Right cardiac atrium (tissue), 5 donors: Measurements from ENCODE around the gene KPNA3. TPM values are rescaled to one million over a fixed set of nuclear protein-coding genes. Genes with fewer than 3 reads are reported as not detected.
"Not testable (repeated sequence)": the region's sequence is repeated elsewhere in the genome, so short reads cannot be mapped to it uniquely, and the experiment has no call there.

Experiments
- ATAC-seq, 2 donors: fragments of 200-7000 bp; cut with Tn5 transposase; one replicate each; pipeline versions ENCODE4 v1.8.0 to v1.9.1; 2020; ENCODE audit warnings: moderate library complexity in 2 of 2, mild to moderate bottlenecking in 1 of 2
- DNase-seq, 3 donors: peaks; one replicate each; pipeline ENCODE4 v3.0.0-alpha.2; 2020
- H3K27ac ChIP-seq: one replicate; pipeline ENCODE4 v1.5.1; 2013; ENCODE audit warnings: mild to moderate bottlenecking, low read length, control low read depth, moderate library complexity
- H3K27me3 ChIP-seq: one replicate; pipeline ENCODE4 v1.6.1; 2013; ENCODE audit not compliant: control insufficient read depth, insufficient read depth
- H3K4me1 ChIP-seq: one replicate; pipeline ENCODE4 v1.6.1; 2013; ENCODE audit warnings: low read length; ENCODE audit not compliant: control insufficient read depth, insufficient read depth
- H3K4me3 ChIP-seq: one replicate; pipeline ENCODE4 v1.5.1; 2013; ENCODE audit warnings: low read length, control low read depth
- H3K9me3 ChIP-seq: one replicate; pipeline ENCODE4 v1.6.1; 2013; ENCODE audit warnings: low read length; ENCODE audit not compliant: control insufficient read depth
- WGBS: extraction: QIAGEN DNeasy Blood & Tissue Kit; methylation state at CpG from one replicate; pipeline ENCODE4 v1.1.7; 2013; 5-methylcytosine and 5-hydroxymethylcytosine counted together
- intact Hi-C, 4 donors: fragments of 100-400 bp; cut with DNase I; formaldehyde crosslinking; loops; one replicate each; pipeline versions ENCODE4 v1.11.0 to v1.14.0; 2022 to 2023
- polyA plus RNA-seq: library from polyadenylated mRNA; stranded (reverse); fragments of 200-250 nt; gene quantifications from one replicate; pipeline ENCODE4 v1.2.3, GENCODE V29; 2013
- total RNA-seq, 4 donors: library from RNA; stranded (reverse); fragmentation: NEBNext Ultra II Directional; extraction: Animal tissue kit (Norgen Biotek cat#: 25700); gene quantifications; one replicate each; pipeline ENCODE4 v1.2.1, GENCODE V29; 2021
- donor health status: healthy with polysubstance abuse.
- donor health status: DM: no; HTN: yes; CAD: no.
- donor health status: DM: no; HTN: no; CAD: no.
- donor health status: DM: no; HTN: yes; CAD: no; lungs with severe emphysema.
- donor health status: DM: yes; HTN: yes; CAD: no.

The KPNA3 gene
- total and polyA plus RNA-seq, 5 donors, result 30.0 to 59.1 (median 55.6) TPM

- DNase-seq (no peak), ATAC-seq (no peak)
- H3K4me3 ChIP-seq, result no peak overlapping the region
- 96% methylated on average over 2 of the region's 2 CpGs for WGBS
- H3K9me3 ChIP-seq, result no peaks in the 10 kb centered on the region
- no peaks in the 10 kb centered on the region for H3K27me3 ChIP-seq
- intact Hi-C loops, result no loop called here
- no peaks in the 10 kb centered on the region for H3K4me1 ChIP-seq
- H3K27ac ChIP-seq, result no peak overlapping the region
Observed at GRCh38 chr13:49749848-49750247, 42.6 kb downstream of the KPNA3 start.

DNA sequence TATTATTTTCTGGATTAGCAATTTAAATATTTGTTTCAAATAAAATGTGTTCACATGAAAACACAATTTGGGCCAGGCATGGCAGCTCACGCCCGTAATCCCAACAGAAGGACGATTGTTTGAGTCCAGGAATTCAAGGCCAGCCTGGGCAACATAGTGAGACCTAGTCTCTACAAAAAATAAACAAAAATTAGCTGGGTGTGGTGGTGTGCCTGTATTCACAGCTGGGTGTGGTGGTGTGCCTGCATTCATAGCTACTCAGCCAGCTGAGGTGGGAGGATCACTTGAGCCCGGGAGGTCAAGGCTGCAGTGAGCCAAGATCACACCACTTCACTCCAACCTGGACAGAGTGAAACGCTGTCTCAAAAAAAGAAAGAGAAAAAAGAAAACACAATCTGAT is 46.4 kb downstream of the KPNA3 start:
- no peaks in the 10 kb centered on the region for H3K9me3 ChIP-seq
- no peaks in the 10 kb centered on the region for H3K4me1 ChIP-seq
- WGBS, result 76% methylated on average over 5 of the region's 5 CpGs
- no peak overlapping the region for H3K27ac ChIP-seq
- H3K4me3 ChIP-seq, result no peak overlapping the region
- DNase-seq (no peak), ATAC-seq (peak; percentile 52 to 53)
- H3K27me3 ChIP-seq, result no peaks in the 10 kb centered on the region
- intact Hi-C loops, result no loop called here

GRCh38 chr13:49740870-49741269 is 51.6 kb downstream of the KPNA3 start:
- H3K4me3 ChIP-seq, result no peak overlapping the region
- H3K4me1 ChIP-seq, result no peaks in the 10 kb centered on the region
- H3K9me3 ChIP-seq, result no peaks in the 10 kb centered on the region
- H3K27me3 ChIP-seq, result no peaks in the 10 kb centered on the region
- 93% methylated on average over 2 of the region's 2 CpGs for WGBS
- DNase-seq, result no peak
- intact Hi-C loops, result no loop called here
- no peak overlapping the region for H3K27ac ChIP-seq
- ATAC-seq, result no peak

DNA sequence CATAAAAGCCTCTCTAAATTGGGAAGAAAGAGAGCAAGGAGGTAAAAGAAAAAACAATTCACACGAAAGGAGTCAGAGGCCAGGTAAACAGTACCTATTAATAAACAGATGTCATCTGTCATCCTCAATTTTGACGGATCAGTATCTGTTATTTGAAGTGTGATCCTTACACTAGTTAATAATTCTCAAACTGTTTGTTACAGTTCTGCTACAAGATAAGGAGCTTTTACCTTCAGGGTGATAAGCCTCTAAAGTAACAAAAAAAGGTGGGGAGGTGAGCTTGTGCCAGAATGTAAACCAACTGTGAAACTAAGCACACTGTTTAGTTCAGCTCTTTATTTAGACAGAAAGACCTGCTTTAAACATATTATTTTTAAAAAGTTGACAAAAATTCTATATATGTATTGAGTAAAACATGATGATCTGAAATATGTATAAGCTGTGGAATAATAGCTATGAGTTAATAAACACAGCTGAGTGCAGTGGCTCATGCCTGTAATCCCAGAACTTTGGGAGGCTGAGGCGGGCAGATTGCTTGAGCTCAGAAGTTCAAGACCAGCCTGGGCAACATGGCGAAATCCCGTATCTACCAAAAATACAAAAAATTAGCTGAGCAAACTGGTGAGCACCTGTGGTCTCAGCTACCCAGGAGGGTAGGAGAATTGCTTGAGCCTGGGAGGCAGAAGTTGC is 52.8 kb downstream of the KPNA3 start:
- DNase-seq (no peak), ATAC-seq (no peak)
- intact Hi-C loops, result no loop called here
- Histone ChIP-seq H3K9me3 (no peaks in the 10 kb centered on the region), H3K4me1 (no peaks in the 10 kb centered on the region), H3K4me3 (no peak overlapping the region), H3K27ac (no peak overlapping the region), H3K27me3 (no peaks in the 10 kb centered on the region)
- WGBS, result 94% methylated on average over 5 of the region's 5 CpGs

DNA sequence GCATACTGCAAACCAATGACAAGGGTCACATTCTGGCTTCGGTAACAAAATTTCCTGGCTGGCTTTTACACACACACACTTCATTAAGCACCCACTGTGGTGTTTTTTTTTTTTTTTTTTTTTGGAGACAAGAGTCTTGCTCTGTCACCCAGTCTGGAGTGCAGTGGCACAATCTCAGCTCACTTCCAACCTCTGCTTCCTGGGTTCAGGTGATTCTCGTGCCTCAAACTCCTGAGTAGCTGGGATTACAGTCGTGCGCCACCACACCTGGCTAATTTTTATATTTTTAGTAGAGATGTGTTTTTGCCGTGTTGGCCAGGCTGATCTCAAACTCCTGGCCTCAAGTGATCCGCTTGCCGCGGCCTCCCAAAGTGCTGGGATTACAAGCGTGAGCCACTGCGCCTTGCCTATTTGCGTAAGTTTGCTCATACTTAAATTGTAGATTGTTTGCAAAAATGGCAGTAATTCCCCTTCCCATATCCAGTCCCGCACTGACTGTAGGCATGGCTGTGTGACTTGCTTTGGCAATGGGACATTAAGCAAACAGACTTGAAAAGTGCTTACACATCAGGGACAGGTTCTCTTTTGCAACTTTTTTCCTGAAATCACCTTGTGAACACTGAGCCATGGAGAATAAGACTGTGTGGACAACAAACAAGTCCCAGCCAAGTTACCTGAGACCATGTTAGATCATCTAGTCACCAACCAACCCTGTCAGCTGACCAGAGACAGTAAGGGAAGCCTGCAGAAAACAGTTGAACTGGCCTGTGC is 59.1 kb downstream of the KPNA3 start:
- no peak for ATAC-seq
- Histone ChIP-seq H3K27ac (peak overlapping the region; percentile 13), H3K4me1 (no peaks in the 10 kb centered on the region), H3K9me3 (no peaks in the 10 kb centered on the region), H3K4me3 (no peak overlapping the region), H3K27me3 (no peaks in the 10 kb centered on the region)
- intact Hi-C loops, result no loop called here
- WGBS, result 88% methylated on average over 12 of the region's 12 CpGs
- DNase-seq, result no peak

- no peaks in the 10 kb centered on the region for H3K4me1 ChIP-seq
- H3K27ac ChIP-seq, result no peak overlapping the region
- no peak overlapping the region for H3K4me3 ChIP-seq
- no peaks in the 10 kb centered on the region for H3K9me3 ChIP-seq
- peak in 1 of 2 donors; percentile 59 for ATAC-seq
- H3K27me3 ChIP-seq, result no peaks in the 10 kb centered on the region
- intact Hi-C loops, result no loop called here
- no peak for DNase-seq
Observed at GRCh38 chr13:49731766-49732165, 60.7 kb downstream of the KPNA3 start.

GRCh38 chr13:49716615-49717014 is 75.9 kb downstream of the KPNA3 start:
- H3K27me3 ChIP-seq, result no peaks in the 10 kb centered on the region
- ATAC-seq, result no peak
- no peak for DNase-seq
- no peak overlapping the region for H3K4me3 ChIP-seq
- WGBS, result 92% methylated on average over 6 of the region's 6 CpGs
- no peaks in the 10 kb centered on the region for H3K4me1 ChIP-seq
- H3K27ac ChIP-seq, result no peak overlapping the region
- no peaks in the 10 kb centered on the region for H3K9me3 ChIP-seq
- intact Hi-C loops, result no loop called here

DNA sequence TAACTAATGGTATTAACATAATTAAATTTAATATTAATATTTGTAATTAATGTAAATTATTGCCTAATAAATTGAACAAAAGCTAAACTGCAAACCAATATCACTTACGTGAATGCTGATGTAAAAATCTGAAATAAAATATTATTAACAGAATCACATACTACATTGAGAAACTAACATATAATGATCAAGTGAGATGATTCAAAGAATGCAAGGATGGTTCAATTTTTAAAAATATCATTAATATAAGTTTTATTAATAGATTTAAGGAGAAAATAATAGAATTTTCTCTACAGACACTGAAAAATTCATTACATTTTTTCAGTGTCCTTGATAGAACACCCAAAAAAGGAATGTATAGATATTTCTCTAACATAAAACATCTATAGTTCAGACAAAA is 77.7 kb downstream of the KPNA3 start:
- Histone ChIP-seq H3K27ac (no peak overlapping the region), H3K9me3 (no peaks in the 10 kb centered on the region), H3K27me3 (no peaks in the 10 kb centered on the region), H3K4me1 (no peaks in the 10 kb centered on the region), H3K4me3 (no peak overlapping the region)
- ATAC-seq, result no peak
- intact Hi-C loops, result no loop called here
- 97% methylated on average over 1 of the region's 1 CpG for WGBS
- DNase-seq, result no peak

GRCh38 chr13:49711218-49711863 is 81.1 kb downstream of the KPNA3 start:
- intact Hi-C loops, result no loop called here
- DNase-seq, result no peak
- Histone ChIP-seq H3K4me3 (no peak overlapping the region), H3K27ac (no peak overlapping the region), H3K4me1 (no peaks in the 10 kb centered on the region), H3K27me3 (no peaks in the 10 kb centered on the region), H3K9me3 (no peaks in the 10 kb centered on the region)
- 66% methylated on average over 2 of the region's 2 CpGs for WGBS
- no peak for ATAC-seq

DNA sequence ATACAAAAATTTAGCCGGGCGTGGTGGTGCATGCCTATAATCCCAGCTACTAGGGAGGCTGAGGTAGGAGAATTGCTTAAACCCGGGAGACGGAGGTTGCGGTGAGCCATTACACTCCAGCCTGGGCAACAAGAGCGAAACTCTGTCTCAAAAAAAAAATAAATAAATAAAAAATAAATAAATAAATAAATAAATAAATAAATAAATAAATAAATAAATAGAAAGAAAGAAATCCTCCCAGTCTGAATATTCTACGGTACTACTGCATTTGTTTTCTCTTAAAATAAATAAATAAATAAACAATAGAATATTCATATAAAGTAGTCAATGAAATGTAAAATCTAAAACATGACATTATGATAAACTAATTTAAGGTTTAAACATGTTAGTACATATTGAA is 88.2 kb downstream of the KPNA3 start:
- intact Hi-C loops, DNase-seq, ATAC-seq, H3K27ac ChIP-seq, H3K4me1 ChIP-seq, H3K4me3 ChIP-seq, H3K27me3 ChIP-seq, H3K9me3 ChIP-seq: not testable (repeated sequence)
- WGBS, result 97% methylated on average over 7 of the region's 7 CpGs

GRCh38 chr13:49701491-49701890 is 91.0 kb downstream of the KPNA3 start:
- H3K27ac ChIP-seq, result no peak overlapping the region
- no peaks in the 10 kb centered on the region for H3K9me3 ChIP-seq
- no peaks in the 10 kb centered on the region for H3K4me1 ChIP-seq
- intact Hi-C loops, result no loop called here
- ATAC-seq (no peak), DNase-seq (no peak)
- no peaks in the 10 kb centered on the region for H3K27me3 ChIP-seq
- no peak overlapping the region for H3K4me3 ChIP-seq
